MV-4-11 (cell line): Measurements from ENCODE around the gene NUCB1.
"Not testable (repeated sequence)": the region's sequence is repeated elsewhere in the genome, so short reads cannot be mapped to it uniquely, and the experiment has no call there.

Source experiments
- DNase-seq: peaks from one replicate; lab custom pipeline; 2025; lab: John Stamatoyannopoulos, UW

The NUCB1 gene

GRCh38 chr19:48906324-48906723, 6.2 kb downstream of the NUCB1 start:
- no peak for DNase-seq

- DNase-seq: no peak
Observed at GRCh38 chr19:48907671-48908070, 7.6 kb downstream of the NUCB1 start.

- not testable (repeated sequence) for DNase-seq
Observed at GRCh38 chr19:48909424-48910077, 9.4 kb downstream of the NUCB1 start.

GRCh38 chr19:48910803-48911202, 10.7 kb downstream of the NUCB1 start:
- DNase-seq: no peak

GRCh38 chr19:48913114-48913889, 13.2 kb downstream of the NUCB1 start:
- DNase-seq: peak; percentile 10

- no peak for DNase-seq
Observed at GRCh38 chr19:48914181-48914580, 14.1 kb downstream of the NUCB1 start.

GRCh38 chr19:48915757-48916156, 15.6 kb downstream of the NUCB1 start:
- DNase-seq: no peak

GRCh38 chr19:48918071-48918470, 18.0 kb downstream of the NUCB1 start:
- DNase-seq: no peak

- no peak for DNase-seq
Observed at GRCh38 chr19:48918801-48919247, 18.7 kb downstream of the NUCB1 start.

GRCh38 chr19:48919271-48919670, 19.2 kb downstream of the NUCB1 start:
- not testable (repeated sequence) for DNase-seq

GRCh38 chr19:48920949-48921348, 20.8 kb downstream of the NUCB1 start:
- no peak for DNase-seq

- no peak for DNase-seq
Observed at GRCh38 chr19:48921721-48922500, 21.8 kb downstream of the NUCB1 start.

- DNase-seq: no peak
Observed at GRCh38 chr19:48922548-48923490, 22.7 kb downstream of the NUCB1 start.

GRCh38 chr19:48925240-48925843, 25.2 kb downstream of the NUCB1 start:
- no peak for DNase-seq

- not testable (repeated sequence) for DNase-seq
Observed at GRCh38 chr19:48925890-48926289, 25.8 kb downstream of the NUCB1 start.

- peak; percentile 53 for DNase-seq
Observed at GRCh38 chr19:48926909-48927308, 26.8 kb downstream of the NUCB1 start.

GRCh38 chr19:48927692-48928091, 27.6 kb downstream of the NUCB1 start:
- not testable (repeated sequence) for DNase-seq

- peak; percentile 10 for DNase-seq
Observed at GRCh38 chr19:48928164-48929025, 28.3 kb downstream of the NUCB1 start.

- DNase-seq: peak; percentile 42
Observed at GRCh38 chr19:48933382-48933932, 33.3 kb downstream of the NUCB1 start, which contains the start of gene DHDH. Gene DHDH, plus strand, starts transcription at chr19:48933699. Its CDS starts 23 bp downstream, at chr19:48933722.

GRCh38 chr19:48934837-48935236, 34.7 kb downstream of the NUCB1 start:
- no peak for DNase-seq
